Measurements from ENCODE around the gene CALM1.

DNA sequence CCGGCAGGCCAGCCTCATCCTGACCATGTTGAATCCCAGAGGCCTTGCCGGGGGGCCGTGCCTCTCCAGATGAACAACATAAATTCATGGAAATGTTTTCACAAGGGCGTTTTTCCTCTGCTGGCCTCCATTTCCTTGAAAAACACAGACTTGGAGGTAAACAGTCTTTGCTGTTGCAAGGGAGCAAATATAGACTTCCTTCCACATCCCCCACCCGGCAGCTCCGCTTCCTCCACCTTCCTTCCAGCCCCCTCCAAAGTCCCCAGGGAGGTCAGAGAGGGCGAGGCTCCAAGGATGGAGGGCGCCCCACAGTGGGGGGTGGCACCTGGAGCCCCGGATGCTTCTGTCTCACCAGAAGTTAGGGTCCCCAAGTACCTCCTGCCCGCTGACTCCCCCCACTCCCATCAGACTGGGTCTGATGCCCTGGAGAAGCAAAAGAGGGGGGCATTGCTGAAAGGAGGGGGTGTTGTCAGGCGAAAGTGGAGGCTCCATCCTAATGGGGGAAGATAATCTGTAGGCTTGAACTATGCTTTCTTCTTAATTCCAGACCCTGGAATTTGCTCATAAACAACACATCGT, 31.1 kb downstream of the CALM1 start:
- TF ChIP-seq, protein P1, sequence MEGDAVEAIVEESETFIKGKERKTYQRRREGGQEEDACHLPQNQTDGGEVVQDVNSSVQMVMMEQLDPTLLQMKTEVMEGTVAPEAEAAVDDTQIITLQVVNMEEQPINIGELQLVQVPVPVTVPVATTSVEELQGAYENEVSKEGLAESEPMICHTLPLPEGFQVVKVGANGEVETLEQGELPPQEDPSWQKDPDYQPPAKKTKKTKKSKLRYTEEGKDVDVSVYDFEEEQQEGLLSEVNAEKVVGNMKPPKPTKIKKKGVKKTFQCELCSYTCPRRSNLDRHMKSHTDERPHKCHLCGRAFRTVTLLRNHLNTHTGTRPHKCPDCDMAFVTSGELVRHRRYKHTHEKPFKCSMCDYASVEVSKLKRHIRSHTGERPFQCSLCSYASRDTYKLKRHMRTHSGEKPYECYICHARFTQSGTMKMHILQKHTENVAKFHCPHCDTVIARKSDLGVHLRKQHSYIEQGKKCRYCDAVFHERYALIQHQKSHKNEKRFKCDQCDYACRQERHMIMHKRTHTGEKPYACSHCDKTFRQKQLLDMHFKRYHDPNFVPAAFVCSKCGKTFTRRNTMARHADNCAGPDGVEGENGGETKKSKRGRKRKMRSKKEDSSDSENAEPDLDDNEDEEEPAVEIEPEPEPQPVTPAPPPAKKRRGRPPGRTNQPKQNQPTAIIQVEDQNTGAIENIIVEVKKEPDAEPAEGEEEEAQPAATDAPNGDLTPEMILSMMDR (IDR thresholded peaks at IDR 0.05; ENCODE audit: low read depth, low read length, poor library complexity, severe bottlenecking) = no peak
- TF ChIP-seq EZH2phosphoT487 (IDR thresholded peaks at IDR 0.05; ENCODE audit: borderline replicate concordance, low read length) = no peak
